ENCODE data around the gene SNAPC5. TPM values are rescaled to one million over a fixed set of nuclear protein-coding genes. Genes with fewer than 3 reads are reported as not detected.

SNAPC5 gene
- total and polyA plus RNA-seq, 8 donors: 9.0 to 21.6 (median 13.6) TPM

DNA sequence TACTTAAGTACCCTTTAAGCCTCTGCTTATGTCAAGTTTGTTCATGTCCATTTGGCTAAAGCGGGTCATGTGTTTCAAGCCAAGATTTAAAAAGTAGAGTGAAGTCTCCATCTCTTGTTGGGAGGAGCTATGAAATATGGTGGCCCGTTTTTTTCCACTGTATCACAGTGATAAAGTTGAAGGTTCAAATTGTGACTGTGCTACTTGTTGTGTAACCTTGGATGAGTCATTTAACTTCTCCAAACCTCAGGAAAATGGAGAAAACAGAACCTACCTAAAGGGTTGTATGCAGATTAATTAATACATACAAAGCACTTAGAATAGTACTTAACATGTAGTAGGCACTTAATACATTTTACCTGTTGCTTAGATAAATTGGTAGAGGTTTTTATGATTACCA lies 43.4 kb downstream of the SNAPC5 start:
- ATAC-seq (no peak), FAIRE-seq (no peak), DNase-seq (no peak)
- Histone ChIP-seq H3K36me3 (no peaks in the 10 kb centered on the region), H3K27me3 (no peaks in the 10 kb centered on the region), H3K9me3 (no peaks in the 10 kb centered on the region), H3K4me3 (no peak overlapping the region), H3K4me1 (no peaks in the 10 kb centered on the region), H3K27ac (no peak overlapping the region)
- intact Hi-C loops (cut with DNase I): no loop called here
- 81 to 90% methylated on average over 2 of the region's 2 CpGs for WGBS, 2 donors
- TF ChIP-seq, protein P1, sequence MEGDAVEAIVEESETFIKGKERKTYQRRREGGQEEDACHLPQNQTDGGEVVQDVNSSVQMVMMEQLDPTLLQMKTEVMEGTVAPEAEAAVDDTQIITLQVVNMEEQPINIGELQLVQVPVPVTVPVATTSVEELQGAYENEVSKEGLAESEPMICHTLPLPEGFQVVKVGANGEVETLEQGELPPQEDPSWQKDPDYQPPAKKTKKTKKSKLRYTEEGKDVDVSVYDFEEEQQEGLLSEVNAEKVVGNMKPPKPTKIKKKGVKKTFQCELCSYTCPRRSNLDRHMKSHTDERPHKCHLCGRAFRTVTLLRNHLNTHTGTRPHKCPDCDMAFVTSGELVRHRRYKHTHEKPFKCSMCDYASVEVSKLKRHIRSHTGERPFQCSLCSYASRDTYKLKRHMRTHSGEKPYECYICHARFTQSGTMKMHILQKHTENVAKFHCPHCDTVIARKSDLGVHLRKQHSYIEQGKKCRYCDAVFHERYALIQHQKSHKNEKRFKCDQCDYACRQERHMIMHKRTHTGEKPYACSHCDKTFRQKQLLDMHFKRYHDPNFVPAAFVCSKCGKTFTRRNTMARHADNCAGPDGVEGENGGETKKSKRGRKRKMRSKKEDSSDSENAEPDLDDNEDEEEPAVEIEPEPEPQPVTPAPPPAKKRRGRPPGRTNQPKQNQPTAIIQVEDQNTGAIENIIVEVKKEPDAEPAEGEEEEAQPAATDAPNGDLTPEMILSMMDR (IDR thresholded peaks at IDR 0.05): no peak

DNA sequence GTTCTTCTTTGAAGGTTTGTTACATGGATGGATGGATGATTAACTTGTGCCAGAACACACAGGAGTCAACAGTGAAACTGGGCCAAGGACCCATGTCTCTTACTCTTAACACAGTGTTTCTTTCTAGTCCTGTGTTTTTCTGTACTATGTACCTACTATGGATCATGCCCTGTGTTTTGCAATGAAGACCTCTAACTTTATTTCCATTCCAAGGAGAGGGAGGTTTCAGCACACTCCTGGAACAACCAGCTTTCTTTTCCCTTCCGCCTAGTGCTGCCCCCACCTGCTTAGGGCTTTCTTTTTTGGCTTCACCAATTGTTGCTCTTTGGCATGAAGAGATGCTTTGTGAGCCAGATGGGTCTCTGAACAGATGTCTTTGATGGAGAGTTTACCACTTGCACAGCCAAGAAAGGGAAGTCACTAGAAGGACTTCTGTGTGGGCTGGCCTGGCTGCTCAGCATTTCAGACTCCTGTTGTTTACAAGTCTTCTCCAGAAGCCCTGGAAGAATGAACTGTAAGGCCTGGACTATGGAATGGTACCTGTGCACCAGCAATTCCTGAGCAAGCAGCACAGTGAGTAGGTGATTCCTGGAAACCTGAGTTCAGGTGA lies 44.5 kb downstream of the SNAPC5 start:
- no peaks in the 10 kb centered on the region for H3K9me3 ChIP-seq
- H3K36me3 ChIP-seq: no peaks in the 10 kb centered on the region
- WGBS, 2 donors: 82 to 93% methylated on average over 1 of the region's 1 CpG
- DNase-seq (no peak), FAIRE-seq (no peak), ATAC-seq (peak in 1 of 4 donors; percentile 19)
- no peaks in the 10 kb centered on the region for H3K4me1 ChIP-seq
- no peaks in the 10 kb centered on the region for H3K27me3 ChIP-seq
- TF ChIP-seq, protein P1 (IDR thresholded peaks at IDR 0.05): no peak
- H3K27ac ChIP-seq: no peak overlapping the region
- intact Hi-C loops (cut with DNase I): no loop called here
- no peak overlapping the region for H3K4me3 ChIP-seq

DNA sequence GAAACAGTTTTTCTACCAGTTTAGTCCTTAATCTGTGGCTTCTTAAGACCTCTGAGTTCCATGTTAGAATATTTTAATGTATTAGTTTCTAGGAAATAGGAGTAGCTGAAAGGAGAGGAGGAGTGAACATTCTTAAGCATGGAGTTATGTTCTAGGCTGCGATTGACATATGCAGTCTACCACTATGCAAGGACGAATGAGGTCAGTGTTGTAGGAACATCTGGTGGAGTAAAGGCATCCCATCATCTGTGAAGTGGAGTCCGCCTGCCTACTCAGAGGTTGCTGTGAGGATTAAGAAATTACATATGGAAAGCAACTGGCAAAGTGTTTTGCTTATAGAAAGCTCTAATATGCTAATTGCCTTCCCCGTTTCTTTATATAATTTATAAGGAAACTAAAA lies 45.1 kb downstream of the SNAPC5 start:
- no peak for DNase-seq
- FAIRE-seq: no peak
- Histone ChIP-seq H3K4me3 (no peak overlapping the region), H3K27me3 (no peaks in the 10 kb centered on the region), H3K9me3 (no peaks in the 10 kb centered on the region), H3K4me1 (no peaks in the 10 kb centered on the region), H3K36me3 (no peaks in the 10 kb centered on the region), H3K27ac (no peak overlapping the region)
- 92% methylated on average over 4 of the region's 4 CpGs for WGBS, 2 donors
- TF ChIP-seq, protein P1 (IDR thresholded peaks at IDR 0.05): no peak
- intact Hi-C loops (cut with DNase I): no loop called here
- no peak for ATAC-seq

Small RNAs within 50 kb of the gene (microRNA-seq; reads per million reads assigned to microRNA genes)
- 0 reads per million in 2 donors for gene MIR4512

Other genes with a start within 250 kb of the SNAPC5 start
- gene MEGF11, start 244.0 kb downstream of the SNAPC5 start, total RNA-seq: under 1 TPM; 0.19 to 0.57 (median 0.37) TPM
- under 1 TPM; 0.34 to 0.87 TPM for gene MEGF11, start 244.0 kb downstream of the SNAPC5 start, polyA plus RNA-seq
- gene DIS3L, start 204.2 kb downstream of the SNAPC5 start, total RNA-seq: 10 to 100 TPM; 16.8 to 20.2 (median 18.7) TPM
- gene DIS3L, start 204.2 kb downstream of the SNAPC5 start, polyA plus RNA-seq: 10 to 100 TPM in 1 of 2 donors, 1 to 10 TPM in 1; 8.3 to 16.2 TPM
- gene TIPIN, start 141.1 kb downstream of the SNAPC5 start, total RNA-seq: 1 to 10 TPM; 2.5 to 4.6 (median 3.4) TPM
- 1 to 10 TPM; 2.8 to 5.2 TPM for gene TIPIN, start 141.1 kb downstream of the SNAPC5 start, polyA plus RNA-seq
- 10 to 100 TPM; 10.1 to 23.3 (median 16.4) TPM for gene MAP2K1, start 110.8 kb downstream of the SNAPC5 start, total RNA-seq
- gene MAP2K1, start 110.8 kb downstream of the SNAPC5 start, polyA plus RNA-seq: 10 to 100 TPM in 1 of 2 donors, 1 to 10 TPM in 1; 7.6 to 18.7 TPM
- gene RPL4, start 7.1 kb upstream of the SNAPC5 start, total RNA-seq: 1,000 to 10,000 TPM; 1,130 to 2,134 (median 1,559) TPM
- gene RPL4, start 7.1 kb upstream of the SNAPC5 start, polyA plus RNA-seq: 1,000 to 10,000 TPM; 1,527 to 1,586 TPM
- 1 to 10 TPM; 1.8 to 4.2 (median 3.1) TPM for gene ZWILCH, start 7.6 kb upstream of the SNAPC5 start, total RNA-seq
- gene ZWILCH, start 7.6 kb upstream of the SNAPC5 start, polyA plus RNA-seq: 1 to 10 TPM; 1.2 to 4.3 TPM
- gene LCTL, start 68.2 kb upstream of the SNAPC5 start, total RNA-seq: not detected
- gene LCTL, start 68.2 kb upstream of the SNAPC5 start, polyA plus RNA-seq: not detected
- gene SMAD6, start 204.5 kb upstream of the SNAPC5 start, total RNA-seq: 10 to 100 TPM in 1 of 6 donors, 1 to 10 TPM in 5; 2.8 to 13.1 (median 3.7) TPM
- gene SMAD6, start 204.5 kb upstream of the SNAPC5 start, polyA plus RNA-seq: 1 to 10 TPM; 2.6 to 2.7 TPM